HepG2 (cell line): ENCODE results near the gene TCAIM. TPM values are rescaled to one million over a fixed set of nuclear protein-coding genes. Genes with fewer than 3 reads are reported as not detected.

Source experiments
- ATAC-seq: fragments of 200-7000 bp; cut with Tn5 transposase; 3 replicates; pipeline ENCODE4 v1.9.1; 2020; ENCODE audit warnings: mild to moderate bottlenecking, moderate library complexity
- BruUV-seq: library from RNA; stranded (reverse); fragments of 400-500 nt; replicated peaks from 2 replicates; lab custom pipeline; 2021; lab: Mats Ljungman, UMichigan
- CTCF ChIA-PET: fragments of 300-600 bp; formaldehyde crosslinking; extraction: SDS; loops from one replicate; lab custom pipeline; 2021; ENCODE audit warnings: low total read pairs, inconsistent platforms, low intra/inter-chr PET ratio; lab: Yijun Ruan, JAX
- POLR2A ChIA-PET: fragments of 350-600 bp; sonication (Branson Sonifier 250); formaldehyde crosslinking; loops from one replicate; lab custom pipeline; 2020; ENCODE audit warnings: antibody characterized with exemption, inconsistent platforms; lab: Yijun Ruan, JAX
- DNase-seq: peaks from one replicate; pipeline ENCODE4 v3.0.0-alpha.2; 2015; ENCODE audit warnings: low spot score
- FAIRE-seq: peaks from 3 replicates; lab custom pipeline; 2011; peaks lifted over from hg19 to GRCh38; lab: Jason Lieb, UNC
- H2AFZ ChIP-seq: one replicate; pipeline ENCODE4 v1.6.1; 2011; ENCODE audit warnings: low read length, inconsistent platforms
- H3K27ac ChIP-seq: fragments of 300-600 bp; 3 replicates; pipeline ENCODE4 v1.8.0; 2011; ENCODE audit warnings: mixed run types, mild to moderate bottlenecking, mixed read lengths, low read length, inconsistent platforms; ENCODE audit not compliant: insufficient read depth; ENCODE audit errors: extremely low read length
- H3K27me3 ChIP-seq, 2 experiments: fragments of 200-600 bp in 1 of 2; 2 replicates in 1 of 2; 3 replicates in 1 of 2; pipeline versions ENCODE4 v1.6.0 to v1.8.0; 2011; ENCODE audit warnings: low read length in 2 of 2, mild to moderate bottlenecking in 2 of 2, moderate library complexity in 2 of 2, inconsistent platforms in 1 of 2; ENCODE audit not compliant: insufficient read depth in 2 of 2, control insufficient read depth in 1 of 2
- H3K36me3 ChIP-seq, 2 experiments: fragments of 200-600 bp in 1 of 2; replicated peaks in 1 of 2; 2 replicates in 1 of 2; 3 replicates in 1 of 2; pipeline versions ENCODE4 v1.5.1 to v1.8.0; 2011; ENCODE audit warnings: low read length in 2 of 2, inconsistent platforms in 1 of 2; ENCODE audit not compliant: insufficient read depth in 2 of 2, control insufficient read depth in 1 of 2
- H3K4me1 ChIP-seq: 2 replicates; pipeline ENCODE4 v1.5.1; 2012; ENCODE audit warnings: low read length, inconsistent platforms; ENCODE audit not compliant: insufficient read depth
- H3K4me2 ChIP-seq: 2 replicates; pipeline ENCODE4 v1.6.0; 2011; ENCODE audit warnings: low read depth, low read length, inconsistent platforms
- H3K4me3 ChIP-seq, 3 experiments: fragments of 200-600 bp in 1 of 3; sonication (generic), shearing (Covaris generic) in 1 of 3; replicated peaks in 1 of 3; 2 replicates each; pipeline ENCODE4 v1.5.1; 2011 to 2016; ENCODE audit warnings: low read length in 3 of 3, inconsistent platforms in 2 of 3, low read depth in 2 of 3, mild to moderate bottlenecking in 2 of 3, control low read depth in 1 of 3, mixed read lengths in 1 of 3; ENCODE audit not compliant: insufficient read depth in 1 of 3
- H3K79me2 ChIP-seq: one replicate; pipeline ENCODE4 v1.6.1; 2011; ENCODE audit warnings: low read length, inconsistent platforms; ENCODE audit not compliant: insufficient read depth
- H3K9ac ChIP-seq: 2 replicates; pipeline ENCODE4 v1.6.0; 2011; ENCODE audit warnings: mild to moderate bottlenecking, low read depth, low read length, inconsistent platforms; ENCODE audit not compliant: insufficient read depth
- H3K9me3 ChIP-seq: 2 replicates; pipeline ENCODE4 v1.5.1; 2012; ENCODE audit warnings: mild to moderate bottlenecking, low read length
- H4K20me1 ChIP-seq: 2 replicates; pipeline ENCODE4 v1.6.0; 2011; ENCODE audit warnings: inconsistent platforms, mild to moderate bottlenecking, low read length, moderate library complexity; ENCODE audit not compliant: insufficient read depth
- BCL3 ChIP-seq: sonication (generic); formaldehyde crosslinking; IDR thresholded peaks from 2 replicates; pipeline ENCODE4 v1.5.1; 2020; ENCODE audit warnings: mild to moderate bottlenecking, missing genetic modification reagents, moderate library complexity
- GATA4 ChIP-seq: sonication (generic); IDR thresholded peaks from 2 replicates; pipeline ENCODE4 v1.6.1; 2016; ENCODE audit warnings: antibody characterized with exemption, low read depth, borderline replicate concordance
- MAFF ChIP-seq: IDR thresholded peaks from 2 replicates; pipeline ENCODE4 v1.6.1; 2011; ENCODE audit warnings: low read depth, low read length, improper control_type of control experiment
- MAFK ChIP-seq, 2 experiments: IDR thresholded peaks in 1 of 2; conservative IDR thresholded peaks in 1 of 2; 2 replicates each; pipeline ENCODE4 v1.6.1; 2011; ENCODE audit warnings: improper control_type of control experiment in 2 of 2, low read length in 2 of 2
- SIX1 ChIP-seq: sonication (generic); formaldehyde crosslinking; IDR thresholded peaks from 2 replicates; pipeline ENCODE4 v1.4.0; 2020; ENCODE audit warnings: missing genetic modification reagents, borderline replicate concordance
- ZNF256 ChIP-seq: sonication (generic); formaldehyde crosslinking; conservative IDR thresholded peaks from 2 replicates; pipeline ENCODE4 v1.4.0; 2020; ENCODE audit warnings: missing genetic modification reagents
- ZNF317 ChIP-seq: sonication (generic); formaldehyde crosslinking; IDR thresholded peaks from 2 replicates; pipeline ENCODE4 v1.5.0; 2020; ENCODE audit warnings: mild to moderate bottlenecking, missing genetic modification reagents
- ZNF318 ChIP-seq: sonication (generic); formaldehyde crosslinking; IDR thresholded peaks from 2 replicates; pipeline ENCODE4 v1.4.0; 2020; ENCODE audit warnings: mild to moderate bottlenecking, missing genetic modification reagents
- ZNF782 ChIP-seq: sonication (generic); formaldehyde crosslinking; IDR thresholded peaks from 2 replicates; pipeline ENCODE4 v1.4.0; 2020; ENCODE audit warnings: missing genetic modification reagents, mild to moderate bottlenecking, borderline replicate concordance
- in situ Hi-C: cut with HindIII; loops from 2 replicates; pipeline ENCODE4 v1.10.0; 2017; ENCODE audit warnings: low pct_unique_long_range_greater_than_20kb; ENCODE audit not compliant: extremely low pct_ligation_motif_present
- intact Hi-C: fragments of 100-400 bp; cut with micrococcal nuclease; formaldehyde crosslinking; loops from one replicate; pipeline ENCODE4 v1.10.0; 2022; ENCODE audit not compliant: unreplicated experiment
- polyA plus RNA-seq, 8 experiments: library from polyadenylated mRNA; depleted of rRNA in 3 of 8; stranded (reverse) in 7 of 8; unstranded in 1 of 8; fragments of >200 nt; fragmentation: Illumina TruSeq in 4 of 8; extraction: Trizol in 4 of 8; gene quantifications; 2 replicates each; pipeline versions ENCODE4 v1.2.1 to v1.2.3, GENCODE V29; 2011 to 2016; ENCODE audit warnings: low read depth in 4 of 8, missing spikeins in 1 of 8, mixed read lengths in 1 of 8; ENCODE audit not compliant: insufficient read depth in 1 of 8
- total RNA-seq, 5 experiments: library from RNA; depleted of rRNA; stranded (reverse); fragments of >200 nt; fragmentation: Illumina TruSeq; extraction: Trizol; gene quantifications; 2 replicates each; pipeline ENCODE4 v1.2.3, GENCODE V29; 2016; ENCODE audit warnings: low read depth in 1 of 5

TCAIM gene
- total and polyA plus RNA-seq, 2 of the 13 experiments (the other 11 are each of a cell fraction or from before 2014, with no cell fraction given), result 16.9 to 22.6 TPM

- POLR2A ChIA-PET, result no interaction called here
- no peak overlapping the region for H3K4me2 ChIP-seq
- no peaks in the 10 kb centered on the region for H4K20me1 ChIP-seq
- FAIRE-seq (no peak), DNase-seq (no peak), ATAC-seq (no peak)
- no TSS peak for BruUV-seq
- no peak overlapping the region for H3K9ac ChIP-seq
- H3K9me3 ChIP-seq, result no peaks in the 10 kb centered on the region
- no peak overlapping the region for H3K4me3 ChIP-seq
- in situ Hi-C loops (no loop called here), intact Hi-C loops (no loop called here)
- H3K27ac ChIP-seq, result no peak overlapping the region
- H3K36me3 ChIP-seq, result no peaks in the 10 kb centered on the region
- TF ChIP-seq ZNF318 (no peak), ZNF317 (CRISPR knock-in tag) (no peak), ZNF256 (CRISPR knock-in tag) (no peak), SIX1 (no peak), MAFK (conservative IDR thresholded peaks at IDR 0.05 in 1 of 2, IDR thresholded peaks at IDR 0.05 in 1 of 2; ENCODE audit: low read length in 2 of 2) (peak; percentile 13 to 44; a peak in 1 of 4 replicates), BCL3 (CRISPR knock-in tag) (no peak), GATA4 (no peak), MAFF (peak; percentile 24; the same call in 1 of the 2 replicates), ZNF782 (CRISPR knock-in tag) (no peak)
- no peaks in the 10 kb centered on the region for H3K4me1 ChIP-seq
- H2AFZ ChIP-seq, result no peak overlapping the region
- H3K79me2 ChIP-seq, result no peaks in the 10 kb centered on the region
- CTCF ChIA-PET, result no interaction called here
- no peaks in the 10 kb centered on the region; a peak in 1 of 5 replicates for H3K27me3 ChIP-seq
Measured at GRCh38 chr3:44297255-44297654, 41.3 kb upstream of the TCAIM start.
